SJSA1 (cell line): ENCODE results near the gene OTP. TPM values are rescaled to one million over a fixed set of nuclear protein-coding genes. Genes with fewer than 3 reads are reported as not detected.

Experiments used
- DNase-seq, 2 experiments: peaks; one replicate each; pipeline ENCODE4 v3.0.0-alpha.2; 2015 to 2020; ENCODE audit warnings: low spot score in 2 of 2, low read depth in 1 of 2
- H3K27ac ChIP-seq: fragments of 250-450 bp; sonication (Bioruptor Pico); 2 replicates; pipeline ENCODE4 v1.5.1; 2020; ENCODE audit warnings: mild to moderate bottlenecking, moderate library complexity
- H3K27me3 ChIP-seq: fragments of 250-450 bp; sonication (Bioruptor Pico); replicated peaks from 2 replicates; pipeline ENCODE4 v1.5.1; 2020; ENCODE audit warnings: mild to moderate bottlenecking, moderate library complexity
- H3K36me3 ChIP-seq: fragments of 250-450 bp; sonication (Bioruptor Pico); 2 replicates; pipeline ENCODE4 v1.5.1; 2020; ENCODE audit warnings: mild to moderate bottlenecking
- H3K4me1 ChIP-seq: fragments of 250-450 bp; sonication (Bioruptor Pico); replicated peaks from 2 replicates; pipeline ENCODE4 v1.6.1; 2021; ENCODE audit warnings: mild to moderate bottlenecking
- H3K4me3 ChIP-seq: fragments of 250-450 bp; sonication (Bioruptor Pico); 2 replicates; pipeline ENCODE4 v1.5.1; 2020; ENCODE audit warnings: mild to moderate bottlenecking
- H3K9me3 ChIP-seq: fragments of 250-450 bp; sonication (Bioruptor Pico); replicated peaks from 2 replicates; pipeline ENCODE4 v1.5.1; 2020; ENCODE audit warnings: mild to moderate bottlenecking
- total RNA-seq: library from RNA; depleted of rRNA; stranded (reverse); fragments of >200 nt; shearing (Covaris generic); gene quantifications from 2 replicates; pipeline ENCODE4 v1.2.3, GENCODE V29; 2014; rRNA removed

The OTP gene
- not detected in 2 replicates for total RNA-seq

- peaks cover 62% of the 10 kb centered on the region for H3K27me3 ChIP-seq
- no peak for DNase-seq
- H3K4me3 ChIP-seq, result no peak within 1 kb of the TSS
- no peak within 1 kb of the TSS for H3K27ac ChIP-seq
- H3K4me1 ChIP-seq, result no peaks in the 10 kb centered on the region
- no peaks in the 10 kb centered on the region for H3K36me3 ChIP-seq
- H3K9me3 ChIP-seq, result no peaks in the 10 kb centered on the region
Observed at GRCh38 chr5:77637998-77638762, at the start of gene OTP. OTP (minus strand) TSS chr5:77638713; CDS start chr5:77638549, 164 bp downstream.

- peaks cover 9% of the 10 kb centered on the region for H3K36me3 ChIP-seq
- no peak overlapping the region for H3K4me3 ChIP-seq
- H3K27ac ChIP-seq, result no peak overlapping the region
- H3K9me3 ChIP-seq, result no peaks in the 10 kb centered on the region
- no peaks in the 10 kb centered on the region for H3K4me1 ChIP-seq
- DNase-seq, result no peak
- H3K27me3 ChIP-seq, result no peaks in the 10 kb centered on the region
Observed at GRCh38 chr5:77683171-77683732, 44.7 kb upstream of the OTP start.

GRCh38 chr5:77670526-77670925 lies 32.0 kb upstream of the OTP start:
- no peaks in the 10 kb centered on the region for H3K9me3 ChIP-seq
- no peak overlapping the region for H3K27ac ChIP-seq
- no peak overlapping the region for H3K4me3 ChIP-seq
- H3K4me1 ChIP-seq, result no peaks in the 10 kb centered on the region
- DNase-seq, result no peak
- H3K27me3 ChIP-seq, result peaks cover 7% of the 10 kb centered on the region
- H3K36me3 ChIP-seq, result no peaks in the 10 kb centered on the region

GRCh38 chr5:77669677-77670076 lies 31.2 kb upstream of the OTP start:
- Histone ChIP-seq H3K36me3 (no peaks in the 10 kb centered on the region), H3K27ac (no peak overlapping the region), H3K27me3 (peaks cover 7% of the 10 kb centered on the region), H3K4me3 (no peak overlapping the region), H3K4me1 (no peaks in the 10 kb centered on the region), H3K9me3 (no peaks in the 10 kb centered on the region)
- no peak for DNase-seq

- Histone ChIP-seq H3K36me3 (no peaks in the 10 kb centered on the region), H3K27ac (no peak overlapping the region), H3K4me3 (no peak overlapping the region), H3K27me3 (peaks cover 2% of the 10 kb centered on the region), H3K4me1 (no peaks in the 10 kb centered on the region), H3K9me3 (no peaks in the 10 kb centered on the region)
- DNase-seq, result no peak
Observed at GRCh38 chr5:77663090-77663863, 24.8 kb upstream of the OTP start.

- Histone ChIP-seq H3K4me3 (no peak overlapping the region), H3K4me1 (no peaks in the 10 kb centered on the region), H3K36me3 (no peaks in the 10 kb centered on the region), H3K27ac (no peak overlapping the region), H3K9me3 (no peaks in the 10 kb centered on the region), H3K27me3 (peaks cover 2% of the 10 kb centered on the region; the same call in 1 of the 2 replicates)
- DNase-seq, result no peak
Observed at GRCh38 chr5:77662635-77663034, 24.1 kb upstream of the OTP start.

- no peak overlapping the region for H3K4me3 ChIP-seq
- peaks cover 3% of the 10 kb centered on the region; the same call in 1 of the 2 replicates for H3K27me3 ChIP-seq
- no peaks in the 10 kb centered on the region for H3K9me3 ChIP-seq
- H3K4me1 ChIP-seq, result no peaks in the 10 kb centered on the region
- no peaks in the 10 kb centered on the region for H3K36me3 ChIP-seq
- no peak overlapping the region for H3K27ac ChIP-seq
- no peak for DNase-seq
Observed at GRCh38 chr5:77658662-77659061, 20.1 kb upstream of the OTP start.

- no peak for DNase-seq
- no peaks in the 10 kb centered on the region for H3K4me1 ChIP-seq
- no peaks in the 10 kb centered on the region for H3K9me3 ChIP-seq
- H3K27me3 ChIP-seq, result peaks cover 5% of the 10 kb centered on the region
- no peak overlapping the region for H3K4me3 ChIP-seq
- H3K36me3 ChIP-seq, result no peaks in the 10 kb centered on the region
- no peak overlapping the region for H3K27ac ChIP-seq
Observed at GRCh38 chr5:77651343-77651742, 12.8 kb upstream of the OTP start.

GRCh38 chr5:77650686-77651085 lies 12.2 kb upstream of the OTP start:
- H3K27ac ChIP-seq, result no peak overlapping the region
- peaks cover 2% of the 10 kb centered on the region for H3K4me1 ChIP-seq
- no peaks in the 10 kb centered on the region for H3K36me3 ChIP-seq
- DNase-seq, result no peak
- peaks cover 2% of the 10 kb centered on the region; the same call in 1 of the 2 replicates for H3K9me3 ChIP-seq
- peaks cover 11% of the 10 kb centered on the region for H3K27me3 ChIP-seq
- H3K4me3 ChIP-seq, result no peak overlapping the region

GRCh38 chr5:77649776-77650175 lies 11.3 kb upstream of the OTP start:
- no peak overlapping the region for H3K4me3 ChIP-seq
- H3K27ac ChIP-seq, result no peak overlapping the region
- H3K4me1 ChIP-seq, result peaks cover 7% of the 10 kb centered on the region
- peaks cover 14% of the 10 kb centered on the region for H3K27me3 ChIP-seq
- peaks cover 3% of the 10 kb centered on the region; the same call in 1 of the 2 replicates for H3K9me3 ChIP-seq
- no peak for DNase-seq
- H3K36me3 ChIP-seq, result no peaks in the 10 kb centered on the region

GRCh38 chr5:77645995-77646639 lies 7.6 kb upstream of the OTP start:
- Histone ChIP-seq H3K27ac (no peak overlapping the region), H3K9me3 (peaks cover 3% of the 10 kb centered on the region; the same call in 1 of the 2 replicates), H3K36me3 (no peaks in the 10 kb centered on the region), H3K27me3 (peaks cover 31% of the 10 kb centered on the region), H3K4me3 (no peak overlapping the region; the same call in 1 of the 2 replicates), H3K4me1 (peaks cover 12% of the 10 kb centered on the region)
- no peak for DNase-seq

GRCh38 chr5:77645158-77645994 lies 6.9 kb upstream of the OTP start:
- peaks cover 3% of the 10 kb centered on the region; the same call in 1 of the 2 replicates for H3K9me3 ChIP-seq
- H3K36me3 ChIP-seq, result no peaks in the 10 kb centered on the region
- no peak overlapping the region for H3K27ac ChIP-seq
- DNase-seq, result peak in 1 of 2 experiments; percentile 38
- H3K27me3 ChIP-seq, result peaks cover 31% of the 10 kb centered on the region
- peak overlapping the region; percentile 30 for H3K4me3 ChIP-seq
- H3K4me1 ChIP-seq, result peaks cover 12% of the 10 kb centered on the region
